Testis (tissue), 3 donors: ENCODE measurements around the gene UPP1. TPM values are rescaled to one million over a fixed set of nuclear protein-coding genes. Genes with fewer than 3 reads are reported as not detected.
"Not testable (repeated sequence)": the region's sequence is repeated elsewhere in the genome, so short reads cannot be mapped to it uniquely, and the experiment has no call there.

Experiments used
- DNase-seq: peaks from one replicate; pipeline ENCODE4 v3.0.0-alpha.2; 2019
- H3K27ac ChIP-seq, 2 donors: fragments of 200-600 bp; sonication (generic); one replicate each; pipeline ENCODE4 v1.5.1; 2019
- H3K27me3 ChIP-seq: fragments of 200-600 bp; sonication (generic); one replicate; pipeline ENCODE4 v1.5.1; 2019
- H3K36me3 ChIP-seq: fragments of 200-600 bp; sonication (generic); one replicate; pipeline ENCODE4 v1.5.1; 2017; ENCODE audit warnings: low read depth; ENCODE audit errors: missing control alignments
- H3K4me1 ChIP-seq: fragments of 200-600 bp; sonication (generic); one replicate; pipeline ENCODE4 v1.5.1; 2019
- H3K4me3 ChIP-seq, 2 donors: fragments of 200-600 bp; sonication (generic); one replicate each; pipeline ENCODE4 v1.5.1; 2017 to 2019
- H3K9me3 ChIP-seq: fragments of 200-600 bp; sonication (generic); one replicate; pipeline ENCODE4 v1.5.1; 2017
- CTCF ChIP-seq, 3 experiments: fragments of 450-650 bp in 2 of 3; fragments of 200-600 bp in 1 of 3; sonication (generic) in 1 of 3; IDR thresholded peaks; one replicate each; pipeline ENCODE4 v1.5.1; 2016 to 2019; ENCODE audit warnings: antibody characterized with exemption in 3 of 3, mild to moderate bottlenecking in 2 of 3, moderate library complexity in 1 of 3
- POLR2A ChIP-seq: fragments of 450-650 bp; IDR thresholded peaks from one replicate; pipeline ENCODE4 v1.6.1; 2017; ENCODE audit warnings: antibody characterized with exemption, mild to moderate bottlenecking, moderate library complexity
- WGBS, 2 donors: methylation state at CpG; one replicate each; pipeline ENCODE4 v1.1.5; 2018; 5-methylcytosine and 5-hydroxymethylcytosine counted together
- intact Hi-C: fragments of 100-400 bp; cut with DNase I; formaldehyde crosslinking; loops from one replicate; pipeline ENCODE4 v1.15.1; 2023; ENCODE audit warnings: low total_unique reads
- polyA plus RNA-seq: library from polyadenylated mRNA; stranded (reverse); fragments of 350-450 nt; fragmentation: Illumina TruSeq; extraction: RNeasy Lipid Tissue Mini Kit (QIAGEN cat#74804); gene quantifications from one replicate; pipeline ENCODE4 v1.2.3, GENCODE V29; 2014; ENCODE audit warnings: low read depth, low replicate concordance; ENCODE audit not compliant: insufficient read depth
- total RNA-seq, 2 donors: library from RNA; depleted of rRNA; stranded (reverse); fragments of >200 nt; gene quantifications; one replicate each; pipeline ENCODE4 v1.2.3, GENCODE V29; 2016

UPP1 gene
- total and polyA plus RNA-seq, 3 donors from 2014 or later: 13.1 to 20.8 (median 17.2) TPM

- TF ChIP-seq CTCF (IDR thresholded peaks at IDR 0.05) (no peak), POLR2A (no peak)
These were observed 55.3 kb downstream of the UPP1 start for GRCh38 chr7:48144291-48144768.

GRCh38 chr7:48147078-48147591 lies 58.1 kb downstream of the UPP1 start:
- no peaks in the 10 kb centered on the region for H3K4me1 ChIP-seq
- no peaks in the 10 kb centered on the region for H3K9me3 ChIP-seq
- 73 to 75% methylated on average over 4 of the region's 4 CpGs for WGBS, 2 donors
- no peak for DNase-seq
- no peaks in the 10 kb centered on the region for H3K36me3 ChIP-seq
- no peak for TF ChIP-seq POLR2A
- no peak for TF ChIP-seq CTCF (IDR thresholded peaks at IDR 0.05)
- H3K4me3 ChIP-seq: no peak overlapping the region
- no peaks in the 10 kb centered on the region for H3K27me3 ChIP-seq
- intact Hi-C loops: no loop called here
- H3K27ac ChIP-seq: no peak overlapping the region

More at GRCh38 chr7:48144291-48144768, 55.3 kb downstream of the UPP1 start:
- intact Hi-C loops: no loop called here
- no peak for DNase-seq
- WGBS, 2 donors: 51 to 62% methylated on average over 4 of the region's 4 CpGs
- no peaks in the 10 kb centered on the region for H3K4me1 ChIP-seq
- H3K27me3 ChIP-seq: no peaks in the 10 kb centered on the region
- H3K36me3 ChIP-seq: no peaks in the 10 kb centered on the region
- no peaks in the 10 kb centered on the region for H3K9me3 ChIP-seq
- no peak overlapping the region for H3K27ac ChIP-seq
- no peak overlapping the region for H3K4me3 ChIP-seq

- H3K4me1 ChIP-seq, H3K36me3 ChIP-seq, DNase-seq, H3K9me3 ChIP-seq, intact Hi-C loops, H3K4me3 ChIP-seq, H3K27me3 ChIP-seq, H3K27ac ChIP-seq: not testable (repeated sequence)
- 33 to 39% methylated on average over 7 of the region's 7 CpGs for WGBS, 2 donors
These were observed 58.6 kb downstream of the UPP1 start for GRCh38 chr7:48147690-48148089.

GRCh38 chr7:48148311-48148710 lies 59.2 kb downstream of the UPP1 start:
- no peak for DNase-seq
- Histone ChIP-seq H3K4me3 (no peak overlapping the region), H3K9me3 (no peaks in the 10 kb centered on the region), H3K4me1 (no peaks in the 10 kb centered on the region), H3K27me3 (no peaks in the 10 kb centered on the region), H3K36me3 (no peaks in the 10 kb centered on the region), H3K27ac (no peak overlapping the region)
- 87 to 98% methylated on average over 2 of the region's 2 CpGs for WGBS, 2 donors
- intact Hi-C loops: no loop called here
- TF ChIP-seq POLR2A: no peak
- no peak for TF ChIP-seq CTCF (IDR thresholded peaks at IDR 0.05)

- H3K9me3 ChIP-seq: no peaks in the 10 kb centered on the region
- no peak for DNase-seq
- H3K27ac ChIP-seq: no peak overlapping the region
- intact Hi-C loops: no loop called here
- H3K27me3 ChIP-seq: no peaks in the 10 kb centered on the region
- TF ChIP-seq POLR2A (no peak), CTCF (IDR thresholded peaks at IDR 0.05) (no peak)
- H3K4me1 ChIP-seq: no peaks in the 10 kb centered on the region
- H3K36me3 ChIP-seq: no peaks in the 10 kb centered on the region
- H3K4me3 ChIP-seq: no peak overlapping the region
These were observed 60.0 kb downstream of the UPP1 start for GRCh38 chr7:48149058-48149457.
